H54 (cell line): Measurements from ENCODE around the gene NAPSA.
"Not testable (repeated sequence)": the region's sequence is repeated elsewhere in the genome, so short reads cannot be mapped to it uniquely, and the experiment has no call there.

Experiments
- DNase-seq: peaks from one replicate; pipeline ENCODE4 v3.0.0; 2011; ENCODE audit warnings: low spot score, mixed read lengths; ENCODE audit not compliant: insufficient read length
- FAIRE-seq: peaks from 3 replicates; lab custom pipeline; 2011; peaks lifted over from hg19 to GRCh38; lab: Jason Lieb, UNC
- POLR2A ChIP-seq: IDR thresholded peaks from 2 replicates; pipeline ENCODE4 v1.6.1; 2011; ENCODE audit warnings: low read depth, mild to moderate bottlenecking, low read length

NAPSA gene

DNA sequence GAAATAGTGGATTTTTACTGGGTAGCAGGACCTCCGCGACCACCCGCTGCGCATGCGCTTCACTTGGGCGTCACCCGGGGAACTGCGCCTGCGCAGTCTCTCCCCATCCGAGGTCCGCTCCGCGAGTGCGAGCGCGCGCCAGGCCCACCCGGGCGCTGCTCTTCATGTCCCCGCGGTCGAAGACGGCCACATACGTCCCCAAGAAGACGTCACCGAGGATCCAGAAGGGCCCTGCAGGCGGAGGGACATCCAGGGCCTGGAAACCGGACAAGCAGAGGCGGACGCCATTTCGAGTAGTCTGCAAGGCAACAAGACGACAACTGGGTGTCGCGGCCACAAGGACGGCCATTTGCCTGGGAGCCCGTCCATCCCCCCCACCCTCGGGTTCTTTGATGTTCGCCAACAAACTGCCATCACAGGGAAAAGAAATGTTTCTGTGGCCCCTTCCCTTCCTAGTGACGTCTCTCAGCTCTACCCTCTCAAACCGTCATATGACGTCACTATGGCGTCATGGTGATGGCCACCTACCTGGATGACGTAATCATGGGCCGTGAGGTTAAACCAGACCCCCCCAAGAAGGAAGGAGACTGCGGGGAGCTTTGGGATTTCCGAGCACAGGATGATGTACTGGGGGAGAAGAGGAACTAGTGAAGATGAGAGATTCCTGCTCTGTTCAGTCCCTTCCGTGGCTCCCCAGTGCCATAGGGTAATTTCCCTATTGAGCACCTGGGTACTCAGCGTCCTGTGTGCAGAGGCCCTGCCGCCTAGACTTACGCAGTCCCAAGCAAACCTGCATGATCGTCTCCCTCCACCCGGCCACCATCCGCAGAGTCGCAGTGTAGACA lies 6.7 kb downstream of the NAPSA start:
- TF ChIP-seq POLR2A, result peak; percentile 57
- FAIRE-seq (no peak), DNase-seq (no peak)

DNA sequence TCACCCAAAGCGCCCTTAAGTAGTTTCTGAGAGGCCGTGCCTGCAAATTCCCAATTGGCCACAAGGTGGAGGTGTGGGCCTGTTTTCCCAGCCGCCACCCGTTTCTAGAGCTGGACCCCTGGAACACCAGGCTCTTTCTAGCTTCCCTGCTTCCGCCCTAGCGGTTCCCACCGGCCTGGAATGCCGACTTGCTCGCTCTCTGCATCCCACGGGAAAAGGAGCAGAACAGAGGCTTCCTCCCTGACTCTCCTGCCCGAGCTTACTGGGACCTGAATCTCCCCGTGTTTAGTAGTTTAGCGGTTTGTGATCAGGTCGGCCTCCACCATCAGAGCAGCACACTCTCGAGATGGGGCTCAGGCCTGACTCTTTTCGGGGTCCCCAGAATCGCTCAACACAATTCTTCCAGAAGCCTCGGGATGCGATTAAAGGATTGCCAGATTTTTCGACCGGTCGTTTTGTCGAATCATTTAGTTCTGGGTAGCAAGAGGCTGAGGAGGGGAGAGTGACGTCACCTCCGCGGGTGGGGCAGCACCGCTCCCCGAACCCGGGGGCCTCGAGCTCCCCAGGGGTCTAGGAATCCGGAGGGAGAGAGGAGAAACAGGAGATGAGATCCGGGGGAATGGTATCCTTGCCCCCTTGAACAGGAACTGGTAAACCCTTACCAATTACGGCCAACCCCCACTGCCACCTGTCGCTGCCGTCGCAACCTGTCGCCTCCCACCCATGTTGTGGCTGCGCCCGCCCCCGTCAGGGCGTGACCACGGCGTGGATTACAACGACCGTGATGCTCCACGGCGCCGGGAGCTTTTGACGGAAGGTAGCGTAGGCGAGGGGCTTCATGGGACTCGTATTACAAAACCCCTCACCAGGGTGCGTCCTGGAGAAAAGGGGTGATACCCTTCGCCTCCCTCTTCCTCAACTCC lies 8.0 kb downstream of the NAPSA start:
- DNase-seq (peak; percentile 55), FAIRE-seq (no peak)
- 0 out of 2 replicates have a peak, but pooled peaks have one; percentile 8 for TF ChIP-seq POLR2A

DNA sequence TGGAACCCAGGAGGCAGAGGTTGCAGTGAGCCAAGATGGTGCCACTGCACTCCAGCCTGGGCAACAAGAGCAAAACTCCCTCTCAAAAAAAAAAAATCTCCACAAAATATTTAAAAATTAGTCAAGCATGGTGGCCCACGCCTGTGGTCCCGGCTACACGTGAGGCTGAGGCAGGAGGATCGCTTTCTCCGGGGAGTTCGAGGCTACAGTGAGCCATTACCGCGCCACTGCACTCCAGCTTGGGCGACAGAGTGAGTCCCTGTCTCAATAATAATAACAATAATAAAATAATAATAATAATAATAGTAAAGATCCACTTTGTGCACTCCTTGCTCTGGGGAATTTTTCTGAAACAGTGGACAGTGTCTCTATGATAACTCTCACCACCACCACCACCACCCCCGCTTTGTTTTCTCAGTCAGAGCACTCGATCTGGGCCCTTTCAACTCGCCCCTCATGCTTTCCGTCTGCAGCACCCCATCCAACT lies 8.7 kb downstream of the NAPSA start:
- FAIRE-seq (no peak), DNase-seq (no peak)
- no peak for TF ChIP-seq POLR2A

DNA sequence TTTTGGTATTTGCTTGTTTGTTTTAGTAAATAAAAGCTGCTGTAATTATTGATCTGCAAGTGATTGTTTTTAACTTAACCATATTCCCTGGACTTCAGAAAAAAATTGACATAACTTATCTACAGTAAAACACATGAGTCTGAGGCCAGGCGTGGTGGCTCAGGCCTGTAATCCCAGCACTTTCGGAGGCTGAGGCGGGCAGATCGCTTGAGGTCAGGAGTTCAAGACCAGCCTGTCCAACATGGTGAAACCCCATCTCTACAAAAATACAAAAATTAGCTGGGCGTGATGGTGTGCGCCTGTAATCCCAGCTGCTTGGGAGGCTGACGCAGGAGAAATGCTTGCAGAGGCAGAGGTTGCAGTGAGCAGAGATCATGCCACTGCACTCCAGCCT lies 12.0 kb downstream of the NAPSA start:
- not testable (repeated sequence) for DNase-seq, FAIRE-seq

DNA sequence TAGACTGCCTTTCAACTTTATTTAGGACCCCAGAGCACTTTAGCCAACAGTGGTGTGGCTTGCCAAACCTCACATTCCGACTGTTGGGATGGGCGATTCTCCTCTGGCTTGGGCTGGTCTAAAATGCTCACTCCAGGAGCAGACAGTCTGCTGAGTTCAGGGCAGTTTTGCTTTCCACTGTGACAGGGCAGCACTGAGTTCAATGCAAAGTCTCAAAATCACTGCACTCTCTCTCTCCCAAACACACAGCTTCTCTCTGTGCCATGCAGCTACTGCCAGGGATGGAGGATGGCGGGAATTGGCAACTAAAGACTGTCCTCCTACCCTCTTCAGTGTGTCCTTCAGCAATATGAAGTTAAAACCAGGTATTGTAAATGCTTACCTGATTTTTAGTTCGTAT lies 13.2 kb downstream of the NAPSA start:
- TF ChIP-seq POLR2A, result no peak
- FAIRE-seq (no peak), DNase-seq (no peak)

DNA sequence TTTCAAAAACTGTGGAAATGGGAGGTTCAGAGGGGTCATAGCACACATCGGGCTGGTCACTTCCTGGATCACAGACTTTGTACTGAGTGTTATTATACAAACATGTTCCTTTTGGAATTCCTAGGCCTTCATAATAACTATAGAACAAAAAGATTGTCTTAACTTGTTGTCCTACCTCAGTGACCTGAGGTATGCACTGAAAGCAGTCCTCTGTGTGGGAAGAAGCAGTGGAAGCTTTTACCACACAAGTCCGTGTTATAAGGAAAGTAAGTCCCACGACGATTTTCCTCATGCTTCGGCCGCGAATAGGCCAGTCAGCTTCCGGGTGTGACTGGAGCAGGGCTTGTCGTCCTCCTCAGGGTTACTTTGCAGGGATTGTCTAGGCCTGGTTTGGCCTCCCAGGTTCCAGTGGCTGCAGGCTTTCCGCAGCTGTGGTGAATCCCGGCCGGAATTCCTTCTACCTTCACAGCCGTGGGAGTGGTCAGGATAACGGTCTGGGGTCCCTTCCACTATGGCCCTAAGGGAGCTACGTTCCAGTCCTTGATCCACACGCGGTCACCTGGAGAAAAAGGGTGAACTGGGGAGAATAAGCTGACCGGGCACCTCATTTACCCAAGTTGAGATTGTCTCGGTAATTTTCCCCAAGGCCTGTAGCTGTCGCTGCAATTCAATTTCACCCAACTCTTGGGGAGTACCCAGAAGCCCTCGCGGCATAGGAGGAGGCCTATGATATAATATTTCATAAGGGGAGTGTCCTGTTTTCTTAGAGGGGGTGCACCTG lies 16.0 kb downstream of the NAPSA start:
- DNase-seq, result no peak
- no peak for TF ChIP-seq POLR2A
- no peak for FAIRE-seq

DNA sequence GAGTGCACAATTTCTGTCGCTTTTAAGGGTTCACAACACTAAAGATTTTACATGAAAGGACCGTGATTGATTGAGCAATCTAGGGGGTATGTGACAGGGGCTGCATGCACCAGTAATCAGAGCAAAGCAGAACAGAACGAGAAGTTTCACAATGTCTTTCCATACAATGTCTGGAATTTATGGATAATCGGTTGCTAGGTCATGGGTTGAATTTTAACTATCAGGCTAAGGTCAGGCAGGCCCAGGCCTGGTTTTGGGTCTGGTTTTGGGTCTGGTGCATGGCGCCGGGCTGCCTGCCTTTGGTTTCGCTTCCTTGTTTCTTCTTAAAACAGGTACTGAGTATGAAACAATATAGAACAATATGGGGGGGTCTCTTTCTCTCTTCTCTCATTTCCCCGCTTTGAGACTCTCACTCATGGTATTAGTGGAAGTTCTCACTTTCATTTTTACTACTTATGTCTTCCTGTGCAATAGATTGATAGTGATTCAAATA lies 18.3 kb downstream of the NAPSA start:
- not testable (repeated sequence) for FAIRE-seq

DNA sequence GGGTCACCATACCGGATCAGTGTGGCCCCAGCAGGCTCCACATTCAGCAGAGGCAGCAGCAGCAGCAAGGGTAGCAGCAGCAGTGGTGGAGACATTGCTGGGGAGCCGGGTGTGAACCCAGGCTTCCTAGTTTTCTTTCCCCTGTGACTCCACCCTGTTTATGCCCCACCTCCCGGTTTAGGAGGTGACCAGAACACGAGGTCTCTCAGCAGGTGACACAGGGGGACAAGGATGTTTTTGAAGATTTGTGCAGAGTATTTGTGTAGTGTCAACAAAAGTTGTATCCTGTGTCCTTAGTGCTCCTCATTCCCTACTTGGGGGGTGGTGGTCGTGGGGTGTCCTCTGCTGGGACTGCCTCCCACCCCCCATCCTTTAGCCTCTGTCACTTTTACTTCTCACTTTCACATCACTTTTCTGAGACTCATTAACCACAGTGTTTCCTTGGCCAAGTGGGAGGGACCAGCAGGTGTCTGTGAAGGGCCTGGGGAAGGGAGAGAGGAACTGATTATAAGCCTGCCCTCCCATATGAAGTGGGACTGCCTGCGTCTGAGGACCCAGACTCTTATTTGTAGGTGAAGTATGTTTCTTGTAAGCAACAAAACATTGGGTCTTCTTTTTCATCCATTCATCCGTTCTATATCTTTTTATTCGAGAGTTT lies 20.6 kb downstream of the NAPSA start:
- no peak for TF ChIP-seq POLR2A
- FAIRE-seq (no peak), DNase-seq (no peak)

More for the DNA sequence above, 18.3 kb downstream of the NAPSA start:
- not testable (repeated sequence) for DNase-seq

DNA sequence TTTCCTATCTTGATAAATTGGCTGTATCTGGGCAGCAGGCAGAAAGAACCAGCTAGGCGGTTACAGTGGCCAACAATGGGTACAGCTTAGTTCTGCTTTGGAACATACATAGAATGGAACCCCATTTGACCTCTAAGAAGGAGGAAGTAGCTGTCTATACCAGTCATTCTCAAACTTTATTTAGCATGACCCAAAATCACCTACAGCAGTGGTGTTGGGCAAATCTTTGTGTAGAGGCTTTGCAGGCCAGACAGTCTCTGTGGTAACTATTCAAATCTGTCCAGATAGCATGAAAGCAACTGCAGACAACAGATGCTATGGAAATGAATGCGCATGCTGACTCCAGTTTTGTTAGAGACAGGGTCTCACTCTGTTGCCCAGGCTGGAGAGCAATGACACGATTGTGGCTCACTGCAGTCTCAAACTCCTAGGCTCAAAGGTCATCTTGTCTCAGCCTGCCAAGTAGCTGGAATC lies 24.3 kb downstream of the NAPSA start:
- FAIRE-seq (no peak), DNase-seq (no peak)
- no peak for TF ChIP-seq POLR2A

DNA sequence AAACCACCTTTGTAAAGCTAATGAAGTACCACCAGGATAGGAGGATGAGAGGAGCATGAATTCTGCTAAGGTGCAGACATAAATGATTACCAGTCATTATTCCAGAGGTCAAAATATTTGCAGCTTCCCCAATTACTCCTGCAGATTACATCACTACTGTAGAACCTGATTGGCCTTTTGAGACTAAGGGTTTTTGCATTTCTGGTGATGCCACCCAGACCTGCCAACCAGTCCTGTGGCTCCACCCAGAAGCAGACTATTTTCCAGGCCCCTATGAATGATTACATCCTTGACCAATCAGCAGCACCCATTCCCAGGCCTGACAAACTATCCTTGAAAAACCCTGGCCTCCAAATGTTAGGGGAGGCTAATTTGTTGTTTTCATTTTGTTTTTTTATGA lies 25.1 kb downstream of the NAPSA start:
- FAIRE-seq (no peak), DNase-seq (no peak)
- TF ChIP-seq POLR2A, result no peak

DNA sequence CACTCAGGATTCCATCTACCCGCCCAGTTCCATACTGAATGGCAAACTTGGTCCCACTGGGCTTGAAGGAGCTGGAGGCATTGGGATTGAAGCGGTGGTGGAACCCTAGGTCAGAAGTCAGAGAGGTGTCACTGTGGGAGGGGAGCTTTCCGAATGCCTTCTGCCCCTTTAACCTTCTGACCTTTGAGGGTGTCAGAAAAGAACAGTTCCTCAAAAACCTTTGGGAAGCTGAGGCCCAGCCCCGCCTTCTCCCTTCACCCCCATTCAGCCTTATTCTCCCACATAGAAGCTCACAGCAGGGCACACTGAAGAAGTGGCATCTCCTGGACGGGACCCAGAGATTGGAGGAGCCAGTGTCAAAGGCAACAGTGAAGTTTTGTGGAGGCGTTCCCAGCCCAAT lies 28.4 kb downstream of the NAPSA start:
- FAIRE-seq, DNase-seq: not testable (repeated sequence)

DNA sequence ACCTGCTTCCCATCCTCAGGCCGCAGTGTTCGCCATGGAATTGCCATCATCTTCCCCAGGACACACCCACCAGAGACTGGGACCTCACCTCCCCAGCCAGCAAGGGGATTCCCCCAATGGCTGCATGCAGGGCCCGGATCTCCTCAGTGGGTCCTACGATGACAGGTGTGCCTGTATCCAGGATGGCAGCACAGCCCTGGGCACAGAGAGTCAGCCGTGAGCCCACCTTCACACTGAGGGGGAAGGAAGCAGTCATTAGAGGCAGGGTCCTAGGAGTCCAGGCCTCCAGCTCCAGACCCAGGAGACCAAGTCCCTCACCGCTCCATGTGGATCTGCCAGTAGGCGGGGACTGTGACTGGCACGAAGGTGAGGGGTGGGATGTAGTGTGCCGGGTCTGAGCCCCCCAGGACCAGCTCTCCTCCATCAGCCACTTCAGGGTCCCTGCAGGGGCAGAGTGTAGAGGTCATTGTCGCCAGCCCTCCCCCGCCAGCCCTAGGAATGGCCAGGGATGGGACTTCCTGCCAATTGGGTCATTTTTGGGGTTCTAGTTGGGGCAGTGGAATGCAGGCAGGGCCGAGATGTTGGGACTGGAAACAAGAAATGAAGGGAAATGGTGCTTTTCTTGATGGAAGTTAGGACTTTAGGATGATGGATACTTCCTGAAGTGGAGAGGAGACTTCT lies 30.6 kb downstream of the NAPSA start:
- no peak for FAIRE-seq
- TF ChIP-seq POLR2A, result no peak
- no peak for DNase-seq
